ENCODE results near the gene ABHD15.
"Not testable (repeated sequence)": the region's sequence is repeated elsewhere in the genome, so short reads cannot be mapped to it uniquely, and the experiment has no call there.

The ABHD15 gene

GRCh38 chr17:29568331-29569244, 1.8 kb upstream of the ABHD15 start, which contains the start of gene TP53I13:
TSS of gene TP53I13 (plus strand) at chr17:29568701. CDS start at chr17:29568759, 58 bp downstream.
- DNase-seq (ENCODE audit: low spot score), result peak; percentile 91

GRCh38 chr17:29567554-29568330, 905 bp upstream of the ABHD15 start:
- DNase-seq (ENCODE audit: low spot score), result peak; percentile 83

- no peak for DNase-seq (ENCODE audit: low spot score)
These were observed 392 bp upstream of the ABHD15 start for GRCh38 chr17:29567304-29567553.

- DNase-seq (ENCODE audit: low spot score), result peak; percentile 56
These were observed 979 bp downstream of the ABHD15 start for GRCh38 chr17:29565643-29566472.

GRCh38 chr17:29563816-29564215, 3.0 kb downstream of the ABHD15 start:
- peak; percentile 18 for DNase-seq (ENCODE audit: low spot score)

- DNase-seq (ENCODE audit: low spot score), result peak; percentile 18
These were observed 4.2 kb downstream of the ABHD15 start for GRCh38 chr17:29562615-29563014.

- DNase-seq (ENCODE audit: low spot score), result peak; percentile 29
These were observed 5.0 kb downstream of the ABHD15 start for GRCh38 chr17:29561554-29562517.

GRCh38 chr17:29560316-29560715, 6.5 kb downstream of the ABHD15 start:
- peak; percentile 92 for DNase-seq (ENCODE audit: low spot score)

- no peak for DNase-seq (ENCODE audit: low spot score)
These were observed 7.2 kb downstream of the ABHD15 start for GRCh38 chr17:29559640-29560039.

- DNase-seq (ENCODE audit: low spot score), result not testable (repeated sequence)
These were observed 8.7 kb downstream of the ABHD15 start for GRCh38 chr17:29558139-29558538.

- DNase-seq (ENCODE audit: low spot score), result no peak
These were observed 9.1 kb downstream of the ABHD15 start for GRCh38 chr17:29557739-29558116.

- no peak for DNase-seq (ENCODE audit: low spot score)
These were observed 9.6 kb downstream of the ABHD15 start for GRCh38 chr17:29557085-29557738.

- DNase-seq (ENCODE audit: low spot score), result no peak
These were observed 11.0 kb downstream of the ABHD15 start for GRCh38 chr17:29555840-29556239.

GRCh38 chr17:29549177-29549923, 17.5 kb downstream of the ABHD15 start:
- no peak for DNase-seq (ENCODE audit: low spot score)

- DNase-seq (ENCODE audit: low spot score), result no peak
These were observed 20.0 kb downstream of the ABHD15 start for GRCh38 chr17:29546830-29547229.

- no peak for DNase-seq (ENCODE audit: low spot score)
These were observed 20.8 kb downstream of the ABHD15 start for GRCh38 chr17:29546085-29546484.

GRCh38 chr17:29544066-29544465, 22.8 kb downstream of the ABHD15 start:
- no peak for DNase-seq (ENCODE audit: low spot score)

GRCh38 chr17:29533976-29534375, 32.9 kb downstream of the ABHD15 start:
- DNase-seq (ENCODE audit: low spot score), result no peak

GRCh38 chr17:29526322-29526721, 40.5 kb downstream of the ABHD15 start:
- no peak for DNase-seq (ENCODE audit: low spot score)

GRCh38 chr17:29524692-29525091, 42.1 kb downstream of the ABHD15 start:
- no peak for DNase-seq (ENCODE audit: low spot score)
